ENCODE measurements around the gene MEIS1.

GRCh38 chr2:66429693-66430504 lies 5.0 kb upstream of the MEIS1 start:
- TF ChIP-seq, protein P1, sequence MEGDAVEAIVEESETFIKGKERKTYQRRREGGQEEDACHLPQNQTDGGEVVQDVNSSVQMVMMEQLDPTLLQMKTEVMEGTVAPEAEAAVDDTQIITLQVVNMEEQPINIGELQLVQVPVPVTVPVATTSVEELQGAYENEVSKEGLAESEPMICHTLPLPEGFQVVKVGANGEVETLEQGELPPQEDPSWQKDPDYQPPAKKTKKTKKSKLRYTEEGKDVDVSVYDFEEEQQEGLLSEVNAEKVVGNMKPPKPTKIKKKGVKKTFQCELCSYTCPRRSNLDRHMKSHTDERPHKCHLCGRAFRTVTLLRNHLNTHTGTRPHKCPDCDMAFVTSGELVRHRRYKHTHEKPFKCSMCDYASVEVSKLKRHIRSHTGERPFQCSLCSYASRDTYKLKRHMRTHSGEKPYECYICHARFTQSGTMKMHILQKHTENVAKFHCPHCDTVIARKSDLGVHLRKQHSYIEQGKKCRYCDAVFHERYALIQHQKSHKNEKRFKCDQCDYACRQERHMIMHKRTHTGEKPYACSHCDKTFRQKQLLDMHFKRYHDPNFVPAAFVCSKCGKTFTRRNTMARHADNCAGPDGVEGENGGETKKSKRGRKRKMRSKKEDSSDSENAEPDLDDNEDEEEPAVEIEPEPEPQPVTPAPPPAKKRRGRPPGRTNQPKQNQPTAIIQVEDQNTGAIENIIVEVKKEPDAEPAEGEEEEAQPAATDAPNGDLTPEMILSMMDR (IDR thresholded peaks at IDR 0.05): no peak
- TF ChIP-seq POLR2A (IDR thresholded peaks at IDR 0.05): no peak
- TF ChIP-seq EP300 (IDR thresholded peaks at IDR 0.05; ENCODE audit: low read depth): no peak
- no peak for TF ChIP-seq POLR2AphosphoS5 (IDR thresholded peaks at IDR 0.05)

Data from transverse colon (tissue), 4 donors.